HepG2 (cell line): ENCODE measurements around the gene CHKB. TPM values are rescaled to one million over a fixed set of nuclear protein-coding genes. Genes with fewer than 3 reads are reported as not detected.

Experiments
- DR1 ChIP-seq: sonication (generic); formaldehyde crosslinking; IDR thresholded peaks from 2 replicates; pipeline ENCODE4 v1.8.0; 2021; ENCODE audit warnings: mild to moderate bottlenecking, missing genetic modification reagents, inconsistent platforms
- HNRNPUL1 ChIP-seq: fragments of 200-400 bp; formaldehyde crosslinking; IDR thresholded peaks from 2 replicates; pipeline ENCODE4 v1.6.1; 2017; ENCODE audit warnings: low read depth, mild to moderate bottlenecking, low read length, moderate library complexity
- IRX3 ChIP-seq: sonication (generic); formaldehyde crosslinking; IDR thresholded peaks from 2 replicates; pipeline ENCODE4 v1.8.1; 2023; ENCODE audit warnings: mild to moderate bottlenecking, low read depth, missing genetic modification reagents, borderline replicate concordance
- MED13 ChIP-seq: sonication (generic); formaldehyde crosslinking; IDR thresholded peaks from 2 replicates; pipeline ENCODE4 v1.5.0; 2020; ENCODE audit warnings: missing genetic modification reagents
- SP4 ChIP-seq: sonication (generic); formaldehyde crosslinking; IDR thresholded peaks from 2 replicates; pipeline ENCODE4 v1.8.1; 2023; ENCODE audit warnings: mild to moderate bottlenecking, missing genetic modification reagents
- TBX2 ChIP-seq: sonication (generic); formaldehyde crosslinking; IDR thresholded peaks from 2 replicates; pipeline ENCODE4 v1.5.0; 2020; ENCODE audit warnings: missing genetic modification reagents, mild to moderate bottlenecking, borderline replicate concordance
- TRIM24 ChIP-seq: sonication (generic); formaldehyde crosslinking; IDR thresholded peaks from 2 replicates; pipeline ENCODE4 v1.8.0; 2022; ENCODE audit warnings: mild to moderate bottlenecking, missing genetic modification reagents
- ZNF274 ChIP-seq: sonication (generic); formaldehyde crosslinking; IDR thresholded peaks from 2 replicates; pipeline ENCODE4 v1.5.1; 2020; ENCODE audit warnings: mild to moderate bottlenecking, missing genetic modification reagents
- polyA plus RNA-seq, 8 experiments: library from polyadenylated mRNA; depleted of rRNA in 3 of 8; stranded (reverse) in 7 of 8; unstranded in 1 of 8; fragments of >200 nt; fragmentation: Illumina TruSeq in 4 of 8; extraction: Trizol in 4 of 8; gene quantifications; 2 replicates each; pipeline versions ENCODE4 v1.2.1 to v1.2.3, GENCODE V29; 2011 to 2016; ENCODE audit warnings: low read depth in 4 of 8, missing spikeins in 1 of 8, mixed read lengths in 1 of 8; ENCODE audit not compliant: insufficient read depth in 1 of 8
- total RNA-seq, 5 experiments: library from RNA; depleted of rRNA; stranded (reverse); fragments of >200 nt; fragmentation: Illumina TruSeq; extraction: Trizol; gene quantifications; 2 replicates each; pipeline ENCODE4 v1.2.3, GENCODE V29; 2016; ENCODE audit warnings: low read depth in 1 of 5
- TF ChIP-seq, protein P1 (sequence below): sonication (generic); formaldehyde crosslinking; IDR thresholded peaks from 2 replicates; pipeline ENCODE4 v1.4.0; 2020; ENCODE audit warnings: missing genetic modification reagents, borderline replicate concordance
- TF ChIP-seq, protein P2 (sequence below), 2 experiments: IDR thresholded peaks; 2 replicates each; pipeline ENCODE4 v1.6.1; 2011 to 2012; ENCODE audit warnings: low read length in 2 of 2, borderline replicate concordance in 1 of 2, low read depth in 1 of 2, mild to moderate bottlenecking in 1 of 2, moderate library complexity in 1 of 2
- TF ChIP-seq, protein P3 (sequence below): IDR thresholded peaks from 2 replicates; pipeline ENCODE4 v1.6.1; 2016; ENCODE audit warnings: missing compliant biosample characterization, missing genetic modification reagents, borderline replicate concordance
- TF ChIP-seq, protein P4 (sequence below): IDR thresholded peaks from 2 replicates; pipeline ENCODE4 v1.4.0; 2020; ENCODE audit warnings: mild to moderate bottlenecking, missing genetic modification reagents
- TF ChIP-seq, protein P5 (sequence below): sonication (generic); formaldehyde crosslinking; IDR thresholded peaks from 2 replicates; pipeline ENCODE4 v1.4.0; 2020; ENCODE audit warnings: missing genetic modification reagents

Gene CHKB
- total and polyA plus RNA-seq, 2 of the 13 experiments (the other 11 are each of a cell fraction or from before 2014, with no cell fraction given), result 24.5 to 42.7 TPM

DNA sequence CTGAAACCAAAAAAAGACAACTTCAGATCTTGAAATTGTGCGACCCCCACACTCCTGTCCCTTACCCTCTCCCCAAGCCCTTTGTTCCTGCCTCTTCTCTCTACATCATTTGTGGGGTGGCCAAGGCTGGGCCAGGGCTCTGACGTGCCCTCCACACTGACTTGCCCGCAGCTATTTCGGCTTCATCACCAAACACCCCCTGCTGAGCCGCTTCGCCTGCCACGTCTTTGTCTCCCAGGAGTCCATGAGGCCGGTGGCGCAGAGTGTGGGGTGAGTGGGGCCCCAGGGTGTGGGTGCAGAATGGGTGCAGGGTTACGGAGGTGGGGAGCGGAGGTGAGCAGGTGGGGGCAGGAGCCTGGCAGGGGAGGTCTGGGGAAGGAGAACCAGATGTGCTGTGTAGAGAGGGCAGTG, 27.4 kb upstream of the CHKB start (continued):
- TF ChIP-seq HNRNPUL1 (no peak), DR1 (CRISPR knock-in tag) (no peak), SP4 (CRISPR knock-in tag) (no peak), IRX3 (CRISPR knock-in tag) (no peak), ZNF274 (CRISPR knock-in tag) (no peak), MED13 (CRISPR knock-in tag) (no peak), TBX2 (CRISPR knock-in tag) (no peak), TRIM24 (CRISPR knock-in tag) (no peak)
- TF ChIP-seq, protein P1, sequence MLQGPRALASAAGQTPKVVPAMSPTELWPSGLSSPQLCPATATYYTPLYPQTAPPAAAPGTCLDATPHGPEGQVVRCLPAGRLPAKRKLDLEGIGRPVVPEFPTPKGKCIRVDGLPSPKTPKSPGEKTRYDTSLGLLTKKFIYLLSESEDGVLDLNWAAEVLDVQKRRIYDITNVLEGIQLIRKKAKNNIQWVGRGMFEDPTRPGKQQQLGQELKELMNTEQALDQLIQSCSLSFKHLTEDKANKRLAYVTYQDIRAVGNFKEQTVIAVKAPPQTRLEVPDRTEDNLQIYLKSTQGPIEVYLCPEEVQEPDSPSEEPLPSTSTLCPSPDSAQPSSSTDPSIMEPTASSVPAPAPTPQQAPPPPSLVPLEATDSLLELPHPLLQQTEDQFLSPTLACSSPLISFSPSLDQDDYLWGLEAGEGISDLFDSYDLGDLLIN, result no peak
- TF ChIP-seq, protein P2, sequence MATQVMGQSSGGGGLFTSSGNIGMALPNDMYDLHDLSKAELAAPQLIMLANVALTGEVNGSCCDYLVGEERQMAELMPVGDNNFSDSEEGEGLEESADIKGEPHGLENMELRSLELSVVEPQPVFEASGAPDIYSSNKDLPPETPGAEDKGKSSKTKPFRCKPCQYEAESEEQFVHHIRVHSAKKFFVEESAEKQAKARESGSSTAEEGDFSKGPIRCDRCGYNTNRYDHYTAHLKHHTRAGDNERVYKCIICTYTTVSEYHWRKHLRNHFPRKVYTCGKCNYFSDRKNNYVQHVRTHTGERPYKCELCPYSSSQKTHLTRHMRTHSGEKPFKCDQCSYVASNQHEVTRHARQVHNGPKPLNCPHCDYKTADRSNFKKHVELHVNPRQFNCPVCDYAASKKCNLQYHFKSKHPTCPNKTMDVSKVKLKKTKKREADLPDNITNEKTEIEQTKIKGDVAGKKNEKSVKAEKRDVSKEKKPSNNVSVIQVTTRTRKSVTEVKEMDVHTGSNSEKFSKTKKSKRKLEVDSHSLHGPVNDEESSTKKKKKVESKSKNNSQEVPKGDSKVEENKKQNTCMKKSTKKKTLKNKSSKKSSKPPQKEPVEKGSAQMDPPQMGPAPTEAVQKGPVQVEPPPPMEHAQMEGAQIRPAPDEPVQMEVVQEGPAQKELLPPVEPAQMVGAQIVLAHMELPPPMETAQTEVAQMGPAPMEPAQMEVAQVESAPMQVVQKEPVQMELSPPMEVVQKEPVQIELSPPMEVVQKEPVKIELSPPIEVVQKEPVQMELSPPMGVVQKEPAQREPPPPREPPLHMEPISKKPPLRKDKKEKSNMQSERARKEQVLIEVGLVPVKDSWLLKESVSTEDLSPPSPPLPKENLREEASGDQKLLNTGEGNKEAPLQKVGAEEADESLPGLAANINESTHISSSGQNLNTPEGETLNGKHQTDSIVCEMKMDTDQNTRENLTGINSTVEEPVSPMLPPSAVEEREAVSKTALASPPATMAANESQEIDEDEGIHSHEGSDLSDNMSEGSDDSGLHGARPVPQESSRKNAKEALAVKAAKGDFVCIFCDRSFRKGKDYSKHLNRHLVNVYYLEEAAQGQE (IDR thresholded peaks at IDR 0.05; ENCODE audit: borderline replicate concordance in 1 of 2, low read depth in 1 of 2, low read length in 2 of 2), result no peak
- TF ChIP-seq, protein P3, sequence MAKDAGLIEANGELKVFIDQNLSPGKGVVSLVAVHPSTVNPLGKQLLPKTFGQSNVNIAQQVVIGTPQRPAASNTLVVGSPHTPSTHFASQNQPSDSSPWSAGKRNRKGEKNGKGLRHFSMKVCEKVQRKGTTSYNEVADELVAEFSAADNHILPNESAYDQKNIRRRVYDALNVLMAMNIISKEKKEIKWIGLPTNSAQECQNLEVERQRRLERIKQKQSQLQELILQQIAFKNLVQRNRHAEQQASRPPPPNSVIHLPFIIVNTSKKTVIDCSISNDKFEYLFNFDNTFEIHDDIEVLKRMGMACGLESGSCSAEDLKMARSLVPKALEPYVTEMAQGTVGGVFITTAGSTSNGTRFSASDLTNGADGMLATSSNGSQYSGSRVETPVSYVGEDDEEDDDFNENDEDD, result no peak
- TF ChIP-seq, protein P4, sequence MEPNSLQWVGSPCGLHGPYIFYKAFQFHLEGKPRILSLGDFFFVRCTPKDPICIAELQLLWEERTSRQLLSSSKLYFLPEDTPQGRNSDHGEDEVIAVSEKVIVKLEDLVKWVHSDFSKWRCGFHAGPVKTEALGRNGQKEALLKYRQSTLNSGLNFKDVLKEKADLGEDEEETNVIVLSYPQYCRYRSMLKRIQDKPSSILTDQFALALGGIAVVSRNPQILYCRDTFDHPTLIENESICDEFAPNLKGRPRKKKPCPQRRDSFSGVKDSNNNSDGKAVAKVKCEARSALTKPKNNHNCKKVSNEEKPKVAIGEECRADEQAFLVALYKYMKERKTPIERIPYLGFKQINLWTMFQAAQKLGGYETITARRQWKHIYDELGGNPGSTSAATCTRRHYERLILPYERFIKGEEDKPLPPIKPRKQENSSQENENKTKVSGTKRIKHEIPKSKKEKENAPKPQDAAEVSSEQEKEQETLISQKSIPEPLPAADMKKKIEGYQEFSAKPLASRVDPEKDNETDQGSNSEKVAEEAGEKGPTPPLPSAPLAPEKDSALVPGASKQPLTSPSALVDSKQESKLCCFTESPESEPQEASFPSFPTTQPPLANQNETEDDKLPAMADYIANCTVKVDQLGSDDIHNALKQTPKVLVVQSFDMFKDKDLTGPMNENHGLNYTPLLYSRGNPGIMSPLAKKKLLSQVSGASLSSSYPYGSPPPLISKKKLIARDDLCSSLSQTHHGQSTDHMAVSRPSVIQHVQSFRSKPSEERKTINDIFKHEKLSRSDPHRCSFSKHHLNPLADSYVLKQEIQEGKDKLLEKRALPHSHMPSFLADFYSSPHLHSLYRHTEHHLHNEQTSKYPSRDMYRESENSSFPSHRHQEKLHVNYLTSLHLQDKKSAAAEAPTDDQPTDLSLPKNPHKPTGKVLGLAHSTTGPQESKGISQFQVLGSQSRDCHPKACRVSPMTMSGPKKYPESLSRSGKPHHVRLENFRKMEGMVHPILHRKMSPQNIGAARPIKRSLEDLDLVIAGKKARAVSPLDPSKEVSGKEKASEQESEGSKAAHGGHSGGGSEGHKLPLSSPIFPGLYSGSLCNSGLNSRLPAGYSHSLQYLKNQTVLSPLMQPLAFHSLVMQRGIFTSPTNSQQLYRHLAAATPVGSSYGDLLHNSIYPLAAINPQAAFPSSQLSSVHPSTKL (CRISPR knock-in tag), result no peak
- TF ChIP-seq, protein P5, sequence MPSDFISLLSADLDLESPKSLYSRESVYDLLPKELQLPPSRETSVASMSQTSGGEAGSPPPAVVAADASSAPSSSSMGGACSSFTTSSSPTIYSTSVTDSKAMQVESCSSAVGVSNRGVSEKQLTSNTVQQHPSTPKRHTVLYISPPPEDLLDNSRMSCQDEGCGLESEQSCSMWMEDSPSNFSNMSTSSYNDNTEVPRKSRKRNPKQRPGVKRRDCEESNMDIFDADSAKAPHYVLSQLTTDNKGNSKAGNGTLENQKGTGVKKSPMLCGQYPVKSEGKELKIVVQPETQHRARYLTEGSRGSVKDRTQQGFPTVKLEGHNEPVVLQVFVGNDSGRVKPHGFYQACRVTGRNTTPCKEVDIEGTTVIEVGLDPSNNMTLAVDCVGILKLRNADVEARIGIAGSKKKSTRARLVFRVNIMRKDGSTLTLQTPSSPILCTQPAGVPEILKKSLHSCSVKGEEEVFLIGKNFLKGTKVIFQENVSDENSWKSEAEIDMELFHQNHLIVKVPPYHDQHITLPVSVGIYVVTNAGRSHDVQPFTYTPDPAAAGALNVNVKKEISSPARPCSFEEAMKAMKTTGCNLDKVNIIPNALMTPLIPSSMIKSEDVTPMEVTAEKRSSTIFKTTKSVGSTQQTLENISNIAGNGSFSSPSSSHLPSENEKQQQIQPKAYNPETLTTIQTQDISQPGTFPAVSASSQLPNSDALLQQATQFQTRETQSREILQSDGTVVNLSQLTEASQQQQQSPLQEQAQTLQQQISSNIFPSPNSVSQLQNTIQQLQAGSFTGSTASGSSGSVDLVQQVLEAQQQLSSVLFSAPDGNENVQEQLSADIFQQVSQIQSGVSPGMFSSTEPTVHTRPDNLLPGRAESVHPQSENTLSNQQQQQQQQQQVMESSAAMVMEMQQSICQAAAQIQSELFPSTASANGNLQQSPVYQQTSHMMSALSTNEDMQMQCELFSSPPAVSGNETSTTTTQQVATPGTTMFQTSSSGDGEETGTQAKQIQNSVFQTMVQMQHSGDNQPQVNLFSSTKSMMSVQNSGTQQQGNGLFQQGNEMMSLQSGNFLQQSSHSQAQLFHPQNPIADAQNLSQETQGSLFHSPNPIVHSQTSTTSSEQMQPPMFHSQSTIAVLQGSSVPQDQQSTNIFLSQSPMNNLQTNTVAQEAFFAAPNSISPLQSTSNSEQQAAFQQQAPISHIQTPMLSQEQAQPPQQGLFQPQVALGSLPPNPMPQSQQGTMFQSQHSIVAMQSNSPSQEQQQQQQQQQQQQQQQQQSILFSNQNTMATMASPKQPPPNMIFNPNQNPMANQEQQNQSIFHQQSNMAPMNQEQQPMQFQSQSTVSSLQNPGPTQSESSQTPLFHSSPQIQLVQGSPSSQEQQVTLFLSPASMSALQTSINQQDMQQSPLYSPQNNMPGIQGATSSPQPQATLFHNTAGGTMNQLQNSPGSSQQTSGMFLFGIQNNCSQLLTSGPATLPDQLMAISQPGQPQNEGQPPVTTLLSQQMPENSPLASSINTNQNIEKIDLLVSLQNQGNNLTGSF, result no peak
